SH-SY5Y (cell line): Measurements from ENCODE around the gene CCN2.

Experiments used
- GATA2 ChIP-seq: IDR thresholded peaks from 2 replicates; pipeline ENCODE4 v1.6.1; 2011; ENCODE audit warnings: mild to moderate bottlenecking, low read depth, low read length
- GATA3 ChIP-seq: IDR thresholded peaks from 2 replicates; pipeline ENCODE4 v1.6.1; 2011; ENCODE audit warnings: low read depth, mild to moderate bottlenecking, low read length, moderate library complexity

GRCh38 chr6:131980791-131981623 lies 29.8 kb upstream of the CCN2 start:
- TF ChIP-seq GATA2 (no peak), GATA3 (no peak)
